ENCODE results near the gene PCGF3.
"Not testable (repeated sequence)": the region's sequence is repeated elsewhere in the genome, so short reads cannot be mapped to it uniquely, and the experiment has no call there.

The PCGF3 gene

DNA sequence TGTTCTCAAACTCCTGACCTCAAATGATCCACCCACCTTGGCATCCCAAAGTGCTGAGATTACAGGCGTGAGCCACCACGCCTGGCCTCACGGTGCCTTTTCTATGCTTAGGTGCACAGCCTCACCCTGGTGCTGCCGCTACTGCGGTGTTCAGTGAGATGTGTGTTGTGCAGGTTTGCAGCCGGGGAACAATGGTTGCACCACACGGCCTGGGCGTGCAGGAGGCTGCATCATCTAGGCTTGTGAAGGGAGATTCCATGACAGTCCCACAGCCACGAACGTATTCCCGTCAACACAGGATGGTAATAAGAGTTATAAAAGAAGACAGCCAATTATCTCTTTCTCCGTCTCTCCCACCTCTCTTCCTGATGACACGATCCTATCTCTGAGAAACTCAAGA is 98.3 kb downstream of the PCGF3 start:
- DNase-seq, result no peak

DNA sequence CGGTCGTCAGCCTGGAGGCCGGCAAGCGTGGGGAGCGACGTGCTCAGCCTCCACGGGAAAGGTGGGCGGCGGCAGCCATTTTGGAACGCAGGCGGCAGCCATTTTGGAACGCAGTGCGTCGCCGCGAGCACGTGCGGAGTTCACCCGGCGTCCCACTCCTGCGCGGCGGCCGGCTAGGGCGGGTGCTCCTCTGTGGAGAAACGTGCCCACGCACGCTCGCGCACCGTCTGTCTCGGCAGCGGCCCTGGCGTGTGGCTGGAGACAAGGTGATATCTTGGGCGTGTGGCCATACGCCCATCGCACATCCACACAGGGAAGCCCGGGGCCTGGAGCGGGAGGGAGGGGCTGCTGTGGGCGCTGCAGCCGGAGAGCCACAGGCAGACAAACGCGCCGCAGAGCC is 99.2 kb downstream of the PCGF3 start:
- DNase-seq, result no peak

GRCh38 chr4:806979-807378 is 101.3 kb downstream of the PCGF3 start:
- not testable (repeated sequence) for DNase-seq

DNA sequence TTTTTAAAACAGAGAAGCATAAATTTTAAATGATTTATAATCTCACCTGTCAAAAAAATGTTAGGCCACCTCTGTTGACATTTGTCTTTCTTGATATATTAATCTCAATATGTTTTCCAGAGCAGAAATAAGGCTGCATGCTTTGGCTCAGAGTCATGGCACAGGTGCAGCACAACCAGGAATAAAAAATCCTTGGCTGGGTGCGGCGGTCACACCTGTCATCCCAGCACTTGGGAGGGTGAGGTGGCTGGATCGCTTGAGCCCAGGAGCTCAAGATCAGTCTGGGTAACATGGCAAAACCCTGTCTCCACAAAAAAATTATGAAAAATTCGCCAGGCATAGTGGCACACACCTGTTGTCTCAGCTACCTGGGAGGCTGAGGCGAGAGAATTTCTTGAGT is 102.2 kb downstream of the PCGF3 start:
- DNase-seq, result no peak

DNA sequence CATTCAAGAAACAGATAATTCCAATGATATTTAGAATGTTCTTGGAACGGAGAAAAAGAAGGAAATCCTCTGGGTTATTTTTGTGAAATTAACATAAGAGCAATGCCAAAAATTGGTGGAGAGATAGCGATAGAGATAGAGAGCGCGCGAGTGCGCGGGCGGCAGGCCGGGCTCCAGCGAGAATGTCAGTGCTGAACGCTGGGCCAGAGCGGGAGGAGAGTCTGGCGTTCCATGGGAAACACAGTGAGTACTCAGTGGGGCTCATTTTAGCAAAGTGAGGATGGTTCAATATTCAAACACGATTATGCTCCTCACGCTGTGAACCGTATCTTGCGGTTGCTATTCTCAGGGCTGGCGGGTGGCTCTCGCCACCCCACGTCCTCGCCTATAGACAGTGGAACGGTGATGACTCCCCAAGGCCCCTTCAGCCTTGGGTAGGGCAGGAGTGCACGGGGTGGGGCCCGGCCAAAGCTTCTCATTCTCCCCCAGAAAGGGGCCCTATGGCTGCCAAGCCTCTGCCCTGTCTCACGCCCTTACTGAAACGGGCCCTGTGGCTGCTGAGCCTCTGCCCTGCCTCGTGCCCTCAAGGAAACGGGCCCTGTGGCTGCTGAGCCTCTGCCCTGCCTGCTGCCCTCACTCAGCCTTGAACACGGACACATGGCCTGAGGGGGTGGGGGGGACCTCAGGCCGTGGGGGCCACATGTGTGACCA is 103.4 kb downstream of the PCGF3 start:
- no peak for DNase-seq

- DNase-seq, result no peak
Measured at GRCh38 chr4:813900-814299, 108.3 kb downstream of the PCGF3 start.

DNA sequence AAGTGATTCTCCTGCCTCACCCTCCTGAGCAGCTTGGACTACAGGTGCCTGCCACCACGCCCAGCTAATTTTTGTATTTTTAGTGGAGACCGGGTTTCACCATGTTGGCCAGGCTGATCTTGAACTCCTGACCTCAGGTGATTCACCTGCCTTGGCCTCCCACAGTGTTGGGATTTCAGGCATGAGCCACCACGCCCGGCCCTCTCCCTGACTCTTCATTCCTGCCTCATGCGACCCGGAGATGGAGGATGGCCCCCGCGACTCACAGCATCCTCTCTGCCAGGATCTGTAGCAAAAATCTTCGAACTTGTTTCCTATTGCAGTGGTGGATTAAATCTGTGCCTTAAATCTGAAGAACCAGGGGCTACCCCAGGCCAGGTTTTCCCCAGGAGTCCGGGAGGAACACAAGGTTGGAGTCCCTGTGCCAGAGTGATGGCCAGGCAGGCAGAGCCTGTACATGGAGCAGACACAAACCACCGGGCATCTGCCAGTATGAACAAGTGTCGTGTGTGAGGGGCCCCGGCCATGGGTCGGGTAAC is 108.7 kb downstream of the PCGF3 start:
- DNase-seq, result no peak

GRCh38 chr4:815464-816146 is 110.0 kb downstream of the PCGF3 start:
- no peak for DNase-seq

DNA sequence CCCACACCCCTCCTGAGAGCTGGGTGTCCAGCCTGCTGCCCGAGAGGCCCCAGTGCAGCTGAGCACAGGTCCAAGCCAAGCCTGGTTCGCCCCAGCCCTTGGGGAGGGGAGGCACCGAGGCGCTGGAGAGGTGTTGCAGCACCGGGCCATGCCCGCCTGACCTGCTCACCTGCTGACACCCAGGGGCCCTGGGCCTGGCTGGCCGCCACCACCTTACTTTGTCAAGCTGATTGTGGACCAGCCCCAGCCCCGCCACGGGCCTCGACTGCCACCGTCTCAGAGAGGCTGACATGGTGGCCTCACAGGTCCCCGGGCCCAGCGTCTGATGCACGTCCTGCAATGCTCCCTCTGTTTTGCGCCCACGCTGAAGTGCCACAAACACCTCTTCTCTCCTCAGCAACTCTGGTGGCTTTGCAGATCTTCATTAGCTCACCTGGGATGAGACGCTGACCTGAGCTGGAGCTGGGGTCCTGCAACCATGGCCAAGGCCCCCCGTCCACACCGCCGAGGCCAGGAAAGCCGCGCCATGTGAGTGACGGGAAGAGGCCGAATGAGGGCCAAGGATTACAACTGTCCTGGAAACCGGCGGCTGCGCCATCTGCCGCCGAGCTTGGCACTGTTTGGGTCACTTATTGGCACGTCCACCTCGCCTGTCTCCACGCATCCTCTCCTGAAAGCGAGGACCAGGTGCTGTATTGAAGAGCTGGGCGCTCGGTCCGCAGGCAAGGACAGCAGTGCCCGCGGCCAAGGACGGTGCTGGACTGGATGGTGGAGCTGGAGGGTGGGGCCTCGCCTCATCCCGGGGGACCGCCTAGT is 112.7 kb downstream of the PCGF3 start:
- no peak for DNase-seq

DNA sequence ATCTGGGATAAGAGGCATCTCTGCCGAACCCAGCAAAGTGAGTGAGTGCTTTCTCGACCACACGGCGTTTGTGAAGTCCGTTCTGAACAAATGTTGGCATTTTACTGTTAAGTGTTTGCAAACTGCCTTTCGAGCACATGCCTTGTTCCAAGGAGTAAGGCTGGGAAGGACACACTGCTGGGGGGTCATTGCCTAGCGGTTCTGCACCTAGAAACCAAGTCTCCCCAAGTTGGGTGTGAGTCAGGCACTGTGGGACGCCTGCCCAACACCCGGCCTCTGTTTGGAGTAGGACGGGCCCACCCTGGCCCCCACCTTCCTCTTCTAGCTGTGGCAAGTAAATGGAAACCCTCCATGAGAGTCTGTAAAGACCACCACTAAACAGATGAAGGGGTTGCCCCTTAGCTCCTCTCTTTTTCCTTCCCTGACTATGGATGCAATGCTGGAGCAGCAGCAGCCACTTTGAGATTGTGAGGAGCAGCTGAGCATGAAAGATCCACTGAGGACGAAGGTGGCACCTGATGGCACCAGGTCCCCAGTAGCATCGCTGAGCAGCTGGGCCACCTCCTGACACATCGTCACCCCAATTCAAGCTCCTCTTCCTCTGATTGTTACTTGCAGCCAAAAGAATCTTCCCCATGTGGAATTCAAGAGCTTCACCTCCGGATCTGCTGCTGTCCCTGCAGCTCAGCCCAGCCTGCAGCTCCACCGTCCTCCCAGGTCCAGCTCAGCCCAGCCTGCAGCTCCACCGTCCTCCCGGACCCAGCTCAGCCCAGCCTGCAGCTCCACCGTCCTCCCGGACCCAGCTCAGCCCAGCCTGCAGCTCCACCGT is 114.0 kb downstream of the PCGF3 start:
- no peak for DNase-seq
